PFSK-1 (cell line): ENCODE data around the gene SDCCAG8.

ENCODE experiments used
- FOXP2 ChIP-seq: optimal IDR thresholded peaks from 2 replicates; pipeline ENCODE3; 2011; ENCODE audit warnings: borderline replicate concordance, control low read depth, inconsistent platforms; ENCODE audit not compliant: insufficient read depth; ENCODE audit errors: extremely low read length, extremely low read depth
- POLR2AphosphoS5 ChIP-seq: IDR thresholded peaks from 2 replicates; pipeline ENCODE4 v1.6.1; 2012; ENCODE audit warnings: low read depth, mild to moderate bottlenecking, control low read depth, low read length, moderate library complexity
- REST ChIP-seq, 2 experiments: IDR thresholded peaks; 2 replicates each; pipeline versions ENCODE4 v1.6.1 to v1.8.0; 2011 to 2012; ENCODE audit warnings: low read depth in 2 of 2, low read length in 2 of 2, control low read depth in 1 of 2, inconsistent platforms in 1 of 2, mild to moderate bottlenecking in 1 of 2, moderate library complexity in 1 of 2; ENCODE audit not compliant: insufficient read depth in 1 of 2

GRCh38 chr1:243473227-243474135 lies 217.6 kb downstream of the SDCCAG8 start:
- TF ChIP-seq REST (IDR thresholded peaks at IDR 0.05; ENCODE audit: insufficient read depth in 1 of 2, low read depth in 2 of 2, low read length in 2 of 2) (no peak), POLR2AphosphoS5 (no peak), FOXP2 (no peak)
